Neutrophil (primary cell): ENCODE results near the gene SERPINB7.
A peak's percentile ranks its signal among the peaks of the same experiment; 100 is the strongest.

Experiments
- H3K27ac ChIP-seq: fragments of 200-600 bp; sonication (generic); 2 replicates; pipeline ENCODE4 v1.5.1; 2016; ENCODE audit warnings: mild to moderate bottlenecking, moderate library complexity
- H3K27me3 ChIP-seq: fragments of 200-600 bp; sonication (generic); 2 replicates; pipeline ENCODE4 v1.6.0; 2016; ENCODE audit warnings: mild to moderate bottlenecking
- H3K36me3 ChIP-seq: fragments of 200-600 bp; sonication (generic); 2 replicates; pipeline ENCODE4 v1.5.1; 2017
- H3K4me1 ChIP-seq, 2 experiments: fragments of 200-600 bp in 1 of 2; sonication (generic) in 1 of 2; 1 replicate in 1 of 2; 2 replicates in 1 of 2; pipeline versions ENCODE4 v1.5.1 to v1.6.1; 2013 to 2016; ENCODE audit warnings: low read depth in 1 of 2, low read length in 1 of 2, mild to moderate bottlenecking in 1 of 2, moderate library complexity in 1 of 2; ENCODE audit not compliant: control insufficient read depth in 1 of 2, insufficient read depth in 1 of 2
- H3K4me3 ChIP-seq, 2 experiments: fragments of 200-600 bp in 1 of 2; sonication (generic) in 1 of 2; 1 replicate in 1 of 2; 2 replicates in 1 of 2; pipeline ENCODE4 v1.5.1; 2013 to 2016; ENCODE audit warnings: low read depth in 1 of 2, low read length in 1 of 2, mild to moderate bottlenecking in 1 of 2, moderate library complexity in 1 of 2
- H3K9me3 ChIP-seq: fragments of 200-600 bp; sonication (generic); 2 replicates; pipeline ENCODE4 v1.5.1; 2016
- CTCF ChIP-seq: fragments of 200-600 bp; sonication (generic); IDR thresholded peaks from 2 replicates; pipeline ENCODE4 v1.5.1; 2016; ENCODE audit warnings: antibody characterized with exemption

SERPINB7 gene

GRCh38 chr18:63817441-63818051 lies 42.3 kb downstream of the SERPINB7 start:
- Histone ChIP-seq H3K27ac (no peak overlapping the region), H3K27me3 (no peaks in the 10 kb centered on the region), H3K9me3 (no peaks in the 10 kb centered on the region), H3K36me3 (no peaks in the 10 kb centered on the region), H3K4me3 (no peak overlapping the region), H3K4me1 (no peaks in the 10 kb centered on the region)
- TF ChIP-seq CTCF: no peak

DNA sequence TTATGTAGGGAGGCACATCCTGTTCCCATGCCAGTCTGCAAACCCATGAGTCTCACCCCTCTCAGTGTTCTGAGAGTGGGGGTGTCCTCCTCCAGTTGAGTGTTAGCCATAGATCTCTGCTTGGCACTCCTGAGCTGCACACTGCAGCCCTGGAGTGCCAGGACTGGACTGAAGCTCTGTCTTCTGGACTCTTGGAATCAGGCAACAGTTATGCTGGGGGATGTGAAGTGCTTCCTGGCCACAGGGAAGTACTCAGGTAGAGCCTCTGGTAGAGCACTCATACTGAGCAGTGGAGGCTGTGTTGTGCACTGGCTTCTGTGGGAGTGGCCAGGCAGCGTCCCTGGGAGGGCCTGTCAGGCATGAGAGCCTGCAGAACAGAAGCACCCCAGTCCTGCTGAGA lies 43.0 kb downstream of the SERPINB7 start:
- no peaks in the 10 kb centered on the region for H3K9me3 ChIP-seq
- H3K4me1 ChIP-seq: no peaks in the 10 kb centered on the region
- no peaks in the 10 kb centered on the region for H3K36me3 ChIP-seq
- H3K27ac ChIP-seq: no peak overlapping the region
- H3K27me3 ChIP-seq: no peaks in the 10 kb centered on the region
- no peak for TF ChIP-seq CTCF
- no peak overlapping the region for H3K4me3 ChIP-seq

GRCh38 chr18:63819786-63820185 lies 44.6 kb downstream of the SERPINB7 start:
- TF ChIP-seq CTCF: no peak
- Histone ChIP-seq H3K27ac (no peak overlapping the region), H3K9me3 (no peaks in the 10 kb centered on the region), H3K27me3 (no peaks in the 10 kb centered on the region), H3K4me1 (no peaks in the 10 kb centered on the region), H3K36me3 (no peaks in the 10 kb centered on the region), H3K4me3 (no peak overlapping the region)

DNA sequence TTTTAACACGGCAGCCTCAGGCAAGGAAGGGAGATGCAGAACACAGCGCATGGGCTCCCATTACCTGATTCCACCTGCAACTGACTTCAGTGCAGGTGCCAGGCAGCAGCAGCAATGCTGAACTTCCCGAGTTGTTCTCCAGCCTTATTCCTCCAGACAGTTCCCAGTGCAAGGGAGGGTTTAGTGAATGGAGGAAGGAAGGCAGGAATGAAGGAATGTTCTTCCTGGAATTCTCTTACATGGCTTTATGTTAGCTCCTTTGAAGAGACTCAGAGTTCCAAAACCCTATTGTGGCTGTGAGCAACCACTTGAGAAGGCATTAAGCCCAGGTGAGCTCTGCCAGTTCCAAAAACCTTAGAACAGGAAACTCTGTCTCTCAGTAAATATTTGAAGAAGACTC lies 45.5 kb downstream of the SERPINB7 start:
- H3K36me3 ChIP-seq: no peaks in the 10 kb centered on the region
- no peaks in the 10 kb centered on the region for H3K27me3 ChIP-seq
- H3K27ac ChIP-seq: no peak overlapping the region
- H3K4me3 ChIP-seq: no peak overlapping the region
- H3K4me1 ChIP-seq: no peaks in the 10 kb centered on the region
- TF ChIP-seq CTCF: no peak
- no peaks in the 10 kb centered on the region for H3K9me3 ChIP-seq

DNA sequence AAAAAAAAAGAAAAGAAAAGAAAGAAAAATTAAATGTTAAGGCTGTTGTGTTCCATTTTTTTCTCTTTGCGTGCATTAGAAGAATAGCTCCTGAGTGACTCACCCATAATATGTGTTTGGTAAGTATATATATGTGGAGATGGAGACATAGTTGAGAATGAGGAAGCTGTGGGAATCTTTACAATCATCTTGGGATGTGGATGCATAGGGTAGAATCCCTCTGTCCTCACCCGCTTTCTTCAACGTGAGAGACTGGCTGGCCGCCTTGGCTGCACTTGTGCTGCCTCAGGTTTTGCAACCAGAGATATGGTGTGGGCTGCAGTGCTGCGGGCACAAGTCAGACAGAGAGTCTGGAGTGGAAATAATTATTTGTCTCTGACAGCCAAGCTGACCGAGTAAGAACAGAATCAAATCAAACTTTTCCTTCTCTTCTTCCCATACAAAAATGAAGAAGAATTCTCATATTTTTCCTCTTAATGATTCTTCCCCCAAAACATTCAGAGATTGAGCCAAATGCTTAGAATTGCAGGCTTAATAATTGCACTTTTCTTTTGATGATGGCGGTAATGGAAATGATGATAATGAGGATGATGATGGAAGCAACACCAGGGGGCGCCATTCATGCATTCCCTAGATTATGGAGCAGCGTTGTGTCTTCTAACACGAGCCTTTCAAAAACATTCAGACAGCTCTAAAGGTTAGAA lies 48.5 kb downstream of the SERPINB7 start:
- peak; percentile 68 for TF ChIP-seq CTCF
- H3K4me1 ChIP-seq: no peaks in the 10 kb centered on the region
- no peak overlapping the region for H3K27ac ChIP-seq
- no peaks in the 10 kb centered on the region for H3K36me3 ChIP-seq
- no peak overlapping the region for H3K4me3 ChIP-seq
- no peaks in the 10 kb centered on the region for H3K9me3 ChIP-seq
- no peaks in the 10 kb centered on the region for H3K27me3 ChIP-seq
